ENCODE data around the gene MUSTN1.

Gene MUSTN1

DNA sequence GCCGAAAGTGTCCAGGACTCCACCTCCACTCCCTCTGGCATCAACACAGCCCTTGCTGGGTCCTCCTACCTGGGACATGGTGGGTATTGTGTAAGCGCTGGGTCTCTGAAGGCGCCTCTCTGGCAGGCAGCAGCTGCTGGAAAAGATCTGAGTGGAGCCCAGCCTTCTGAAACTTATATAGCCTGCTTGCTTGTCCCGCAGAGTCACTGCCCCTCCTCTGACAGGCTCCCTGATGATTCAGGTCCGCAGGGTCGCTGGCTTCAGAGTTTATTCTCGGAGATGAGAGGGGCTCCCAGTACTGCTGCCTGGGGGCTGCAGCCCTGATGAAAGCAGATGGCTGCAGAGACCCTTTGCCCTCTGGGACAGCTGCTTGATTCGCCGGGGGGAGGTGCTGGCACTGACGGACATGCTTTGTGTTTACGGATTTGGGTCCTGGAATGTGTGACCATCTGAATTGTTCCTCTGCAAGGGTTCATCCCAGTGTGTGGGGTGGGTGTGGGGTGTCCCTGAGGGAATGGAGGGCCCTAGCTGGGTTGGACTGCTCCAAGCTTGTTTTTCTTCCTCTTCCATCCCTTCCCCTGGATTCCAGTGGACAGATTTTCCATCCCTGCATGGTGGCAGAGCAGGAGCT lies at the start of gene MUSTN1:
Gene MUSTN1, minus strand, starts transcription at position 149 of the 631 bp plus-strand sequence. Its CDS starts 71 bp downstream, at position 78.
- DNase-seq = no peak

DNA sequence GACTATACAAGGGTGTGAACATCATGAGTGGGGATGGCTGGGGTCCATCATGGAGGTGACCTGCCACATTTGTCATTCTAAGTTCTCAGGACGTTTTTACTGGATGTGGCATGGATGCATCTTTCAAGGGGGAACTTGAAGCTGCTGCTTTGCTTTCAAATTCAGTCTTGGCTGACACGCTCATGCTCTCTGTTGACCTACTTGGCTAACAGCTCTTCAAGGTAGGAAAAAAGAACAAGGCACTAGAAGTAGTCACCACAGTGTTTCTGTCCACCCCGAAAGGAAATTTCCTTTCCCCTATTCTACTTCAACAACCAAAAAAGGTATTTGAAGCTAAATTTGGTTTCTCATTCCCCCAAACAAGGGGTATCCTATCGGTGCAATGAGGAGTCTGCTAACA lies 47.6 kb upstream of the MUSTN1 start:
- DNase-seq = no peak

DNA sequence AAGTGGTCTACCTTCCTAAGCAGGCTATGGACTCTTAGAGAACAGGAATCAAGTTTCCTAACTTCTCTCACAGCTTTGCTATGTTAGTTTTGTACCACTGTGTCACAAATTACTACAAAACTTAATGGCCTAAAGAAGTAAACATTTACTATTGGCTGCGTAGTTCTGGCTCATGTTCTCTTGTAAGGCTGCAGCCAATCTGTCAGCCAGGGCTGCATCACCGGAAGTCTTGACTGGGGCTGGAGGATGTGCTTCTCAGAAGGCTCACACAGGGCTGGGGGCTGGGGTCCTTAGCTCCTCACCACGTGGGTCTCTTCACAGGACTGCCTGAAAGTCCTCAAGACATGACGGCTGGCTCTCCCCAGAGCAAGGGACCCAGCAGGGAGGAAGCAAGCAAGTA lies 47.1 kb upstream of the MUSTN1 start:
- DNase-seq = no peak

DNA sequence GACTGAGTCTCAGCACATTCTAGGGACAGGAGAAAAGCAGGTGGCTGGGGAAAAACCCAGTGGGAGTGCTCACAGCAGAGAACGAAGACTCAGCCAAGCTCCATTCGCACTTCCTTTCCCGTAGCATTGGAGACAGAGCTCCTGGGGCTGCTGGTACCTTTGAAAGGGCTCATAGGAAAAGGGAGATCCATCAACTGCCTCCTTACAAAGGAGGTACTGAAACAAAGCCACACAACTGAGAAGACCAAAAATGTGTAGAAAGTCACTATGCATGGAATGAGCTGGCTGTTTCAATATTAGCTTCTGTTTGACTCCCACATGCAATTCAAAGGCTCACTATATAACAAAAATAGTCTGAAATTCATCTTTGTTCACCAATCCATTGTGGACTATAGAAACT lies 45.7 kb upstream of the MUSTN1 start:
- DNase-seq = peak; percentile 52

DNA sequence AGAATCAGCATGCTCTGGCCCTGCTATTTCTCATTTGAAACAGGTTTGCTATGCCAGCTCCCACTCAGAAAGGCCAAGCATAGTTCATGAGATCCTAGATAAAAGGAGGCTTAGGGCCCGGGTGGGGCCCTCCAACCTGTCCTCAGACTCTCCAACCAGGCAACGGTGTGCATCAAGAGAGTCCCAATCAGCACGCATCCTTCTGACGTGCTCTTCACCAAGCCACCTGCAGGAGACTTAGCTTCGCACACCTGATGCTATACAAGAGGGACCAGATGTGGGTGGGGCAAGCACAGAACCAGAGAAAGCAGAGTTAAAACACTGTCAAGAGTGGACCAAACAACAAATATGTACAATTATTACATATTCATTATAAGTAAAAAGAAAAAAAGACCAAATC lies 45.2 kb upstream of the MUSTN1 start:
- no peak for DNase-seq

DNA sequence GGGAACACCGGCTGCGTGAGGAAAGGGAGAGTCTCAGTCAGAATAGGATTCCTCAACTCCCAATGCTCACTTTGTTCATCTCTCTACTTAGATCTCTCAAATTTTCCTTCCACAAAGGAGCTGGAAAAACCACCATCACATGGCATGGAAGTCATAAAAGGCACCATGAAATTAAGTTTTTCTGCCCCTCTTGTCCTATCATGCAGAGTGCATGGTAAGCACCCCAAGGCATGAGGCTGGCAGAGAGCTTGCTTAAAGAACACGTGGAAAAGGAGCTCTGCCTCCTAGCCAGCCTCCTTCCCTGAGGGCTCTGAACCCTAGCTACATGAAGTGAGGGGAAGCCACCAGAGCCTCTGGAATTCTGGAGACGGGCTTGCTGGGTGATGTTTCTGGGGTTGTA lies 44.8 kb upstream of the MUSTN1 start:
- DNase-seq = no peak

DNA sequence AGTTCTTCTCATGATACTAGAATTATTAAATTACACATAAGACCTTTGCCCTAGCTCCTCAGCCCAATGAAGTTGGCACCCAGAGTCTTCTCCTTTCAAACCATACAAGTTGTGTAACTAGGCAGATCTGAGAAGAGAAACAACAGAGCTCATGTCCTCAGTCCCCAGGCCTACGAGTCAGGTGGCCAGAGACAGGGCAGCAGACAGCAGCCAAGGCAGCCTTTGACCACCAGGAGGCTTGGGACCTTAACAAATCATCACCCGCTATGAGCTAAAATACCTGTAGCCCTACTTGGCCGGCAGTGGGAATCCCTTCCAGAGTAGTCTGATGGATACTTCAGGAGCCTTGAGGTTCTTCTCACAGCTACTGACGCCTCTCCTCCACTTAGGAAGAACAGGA lies 44.3 kb upstream of the MUSTN1 start:
- no peak for DNase-seq

DNA sequence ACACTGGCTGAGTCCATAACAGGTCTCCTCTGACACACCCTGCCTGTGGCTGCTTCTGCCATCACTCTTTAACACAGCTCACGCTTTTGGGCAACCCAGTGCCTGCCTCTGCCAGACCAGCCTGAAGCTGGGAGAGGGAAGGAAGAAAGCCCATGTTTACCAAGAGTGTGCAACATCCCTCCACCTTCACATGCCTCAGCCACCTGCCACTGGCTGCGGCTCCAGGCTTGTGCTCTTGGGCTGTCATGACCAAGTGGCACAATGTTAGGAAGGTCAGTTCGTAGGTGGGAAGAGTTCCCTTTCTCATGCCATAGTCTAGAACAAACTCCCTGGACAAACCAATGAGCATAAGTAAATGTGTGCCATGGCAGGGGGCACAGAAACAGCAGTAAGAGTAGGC lies 42.3 kb upstream of the MUSTN1 start:
- DNase-seq = no peak

DNA sequence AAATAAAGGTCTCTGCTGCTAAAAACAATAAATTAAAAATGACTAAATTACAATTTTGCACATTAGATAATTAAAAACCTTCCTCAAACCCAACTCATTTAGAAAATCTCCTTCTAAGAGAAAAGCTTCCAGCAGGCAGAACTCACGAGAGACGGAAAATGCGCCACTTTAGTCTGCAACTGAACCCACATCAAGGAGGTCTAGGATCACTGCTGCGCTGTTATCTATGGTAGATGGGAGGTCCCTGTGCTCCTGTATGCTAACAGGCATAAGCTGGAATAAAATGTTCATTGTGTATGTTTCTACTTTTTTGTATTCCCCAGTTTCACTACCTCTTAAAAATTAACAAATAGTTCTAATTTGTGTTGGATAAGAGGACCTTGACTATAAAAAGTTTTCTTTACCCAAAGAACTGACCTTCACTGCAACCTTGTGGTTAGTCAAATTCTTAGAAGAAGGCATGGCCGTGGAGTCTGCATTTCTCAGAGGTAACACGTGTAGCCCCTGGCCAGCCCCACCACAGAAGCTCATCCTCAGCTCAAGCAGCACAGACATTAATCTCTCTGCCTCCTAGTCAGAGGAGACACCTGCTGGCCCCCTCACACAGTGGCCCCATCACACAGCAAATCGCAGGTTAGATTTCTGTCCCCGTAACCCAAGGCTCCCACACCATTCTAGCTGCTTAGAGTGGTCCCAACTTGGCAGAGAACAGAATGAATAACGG lies 40.2 kb upstream of the MUSTN1 start:
- no peak for DNase-seq

DNA sequence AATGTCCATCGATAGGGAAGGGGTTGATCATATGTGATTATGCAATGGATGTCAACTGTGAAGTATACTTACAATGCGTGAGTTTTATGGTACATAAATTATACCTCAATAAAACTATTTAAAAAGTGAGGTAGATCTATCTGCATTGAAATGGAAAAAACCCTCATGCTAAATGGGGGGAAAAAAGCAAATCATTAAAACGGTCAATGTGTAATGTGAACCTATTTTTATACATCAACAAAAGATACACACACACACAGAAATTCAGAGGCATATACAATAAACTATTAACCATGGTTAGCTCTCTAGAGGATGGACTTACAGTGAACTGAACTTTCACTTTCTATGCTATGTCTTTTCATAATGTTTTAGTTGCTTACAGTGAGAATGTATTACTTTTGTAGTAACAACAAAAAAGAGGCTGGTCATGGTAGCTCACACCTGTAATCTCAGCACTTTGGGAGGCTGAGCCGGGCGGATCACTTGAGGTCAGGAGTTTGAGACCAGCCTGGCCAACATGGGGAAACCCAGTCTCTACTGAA lies 39.4 kb upstream of the MUSTN1 start:
- DNase-seq = no peak

DNA sequence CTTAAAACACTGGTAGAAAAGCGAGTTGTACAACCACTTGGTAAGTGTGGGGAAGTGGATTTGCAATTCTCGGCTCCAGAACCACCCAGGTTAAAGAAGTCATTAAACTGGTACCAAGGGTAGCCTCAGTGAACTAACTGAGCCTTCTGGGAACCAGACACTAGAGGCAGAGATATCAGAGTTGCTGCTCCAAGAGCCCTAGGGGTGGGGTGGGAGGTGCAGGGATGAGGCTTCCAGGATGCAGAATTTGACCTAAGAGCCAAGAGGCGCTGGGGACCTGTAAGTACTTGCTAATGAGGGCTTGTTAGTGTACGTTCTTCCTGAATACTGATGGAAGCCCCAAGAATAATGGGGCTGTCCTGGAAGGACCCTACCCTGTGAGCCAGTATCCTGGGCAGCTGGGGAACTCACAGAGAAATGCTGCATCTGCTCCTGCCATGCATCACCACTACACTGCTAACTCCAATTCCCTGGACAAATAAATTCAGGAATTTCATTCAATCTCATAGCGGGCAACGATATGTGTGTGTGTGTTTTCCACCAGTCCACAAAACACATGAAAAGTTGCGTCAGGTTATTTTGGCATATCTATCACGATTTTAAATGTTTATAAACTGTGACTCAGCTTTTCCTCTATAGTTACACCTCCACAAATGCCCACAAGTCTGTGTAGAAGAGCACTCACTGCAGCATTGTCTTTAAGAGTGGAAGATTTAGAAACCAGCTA lies 38.8 kb upstream of the MUSTN1 start:
- DNase-seq = no peak

DNA sequence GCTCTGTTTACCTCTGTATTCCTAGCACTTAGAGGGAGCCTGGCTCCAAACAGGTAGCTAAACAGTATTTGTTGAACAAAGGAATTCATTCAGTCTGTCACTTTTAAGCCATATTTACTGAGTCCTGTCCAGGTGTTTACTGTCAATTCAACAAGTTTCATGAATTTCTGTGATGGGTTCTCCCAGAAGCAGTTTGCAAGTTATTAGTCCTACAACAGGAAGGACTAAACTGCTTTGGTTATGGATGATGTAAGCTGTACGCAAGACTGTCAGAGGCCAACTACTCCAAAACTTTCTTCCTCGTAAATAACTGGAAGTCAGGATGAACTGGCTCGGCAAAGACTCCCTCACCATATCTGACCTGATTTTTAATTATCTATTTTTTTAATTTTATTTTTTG lies 37.4 kb upstream of the MUSTN1 start:
- no peak for DNase-seq

DNA sequence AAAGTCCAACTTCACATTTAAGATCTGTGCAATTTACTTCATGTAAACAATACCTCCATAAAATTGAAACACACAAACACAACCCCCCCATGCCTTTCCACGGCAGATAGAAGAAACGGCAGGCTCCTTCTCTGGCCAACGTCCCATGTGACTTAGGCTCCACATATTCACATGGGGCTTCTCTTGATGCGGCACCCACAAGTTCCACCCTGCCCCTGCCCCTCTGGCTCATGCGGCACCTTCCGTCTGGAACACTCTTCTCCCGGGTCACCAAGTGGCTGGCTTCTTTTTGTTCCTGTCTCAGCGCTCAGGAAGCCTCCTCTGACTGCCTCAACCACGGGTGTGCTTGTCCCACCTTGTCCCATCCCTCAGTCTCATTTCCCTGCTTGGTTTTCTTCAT lies 36.9 kb upstream of the MUSTN1 start:
- DNase-seq = no peak

DNA sequence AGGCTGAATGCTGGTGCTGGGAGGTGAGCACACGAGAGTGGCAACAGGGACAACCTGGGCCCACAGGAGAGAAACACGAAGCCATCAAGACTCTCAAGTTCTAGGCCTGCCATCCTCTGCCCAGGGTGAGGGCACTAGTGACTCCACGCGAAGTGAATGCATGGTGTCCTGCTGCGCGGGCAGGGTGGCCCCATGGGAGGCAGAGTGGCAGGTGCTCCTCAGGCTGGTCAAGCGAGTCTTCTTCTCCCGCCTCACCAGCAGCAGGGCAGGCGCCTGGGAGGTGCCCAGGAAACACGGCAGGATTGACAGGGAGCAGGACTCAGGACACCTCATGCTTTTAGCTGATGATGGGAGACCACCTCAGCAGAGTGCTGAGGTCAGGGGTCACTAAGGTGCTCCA lies 35.7 kb upstream of the MUSTN1 start:
- DNase-seq = no peak

DNA sequence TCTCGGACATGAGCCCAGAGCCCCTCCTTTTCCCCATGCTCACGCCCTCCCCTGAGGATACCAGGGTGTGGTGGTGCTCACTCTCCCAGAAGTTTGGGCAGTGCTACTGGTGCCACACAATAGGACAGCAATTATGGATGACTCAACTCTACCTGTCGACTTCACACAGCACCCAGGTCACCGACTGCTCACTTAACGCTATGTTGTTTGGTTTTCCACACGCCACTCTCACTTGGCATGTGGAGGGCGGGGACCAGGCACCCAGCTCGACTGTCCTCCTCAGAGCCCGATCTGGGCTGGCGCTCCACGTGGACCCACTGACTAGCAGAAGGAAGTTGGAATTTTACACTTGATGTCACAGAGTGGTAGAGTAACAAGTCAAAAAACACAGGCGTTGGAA lies 31.6 kb upstream of the MUSTN1 start:
- DNase-seq = no peak

DNA sequence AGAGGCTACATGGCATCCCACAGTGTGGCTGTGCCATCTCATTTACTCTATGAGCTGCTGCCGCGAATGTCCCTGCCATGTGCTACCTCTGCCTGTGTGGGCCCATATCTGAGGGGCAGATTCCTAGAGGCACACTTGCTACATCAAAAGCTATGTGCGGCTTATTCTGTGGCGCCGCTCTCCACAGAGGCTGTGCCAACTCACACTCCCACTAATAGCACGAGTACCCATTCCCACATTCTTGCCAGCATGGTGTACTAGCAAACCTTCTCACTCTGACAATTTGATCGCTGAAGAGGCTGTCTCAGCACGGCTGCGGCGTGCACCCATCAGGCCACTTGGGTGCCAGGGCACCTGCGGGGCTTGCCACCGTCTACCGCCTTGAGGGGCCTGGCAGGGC lies 31.2 kb upstream of the MUSTN1 start:
- no peak for DNase-seq

DNA sequence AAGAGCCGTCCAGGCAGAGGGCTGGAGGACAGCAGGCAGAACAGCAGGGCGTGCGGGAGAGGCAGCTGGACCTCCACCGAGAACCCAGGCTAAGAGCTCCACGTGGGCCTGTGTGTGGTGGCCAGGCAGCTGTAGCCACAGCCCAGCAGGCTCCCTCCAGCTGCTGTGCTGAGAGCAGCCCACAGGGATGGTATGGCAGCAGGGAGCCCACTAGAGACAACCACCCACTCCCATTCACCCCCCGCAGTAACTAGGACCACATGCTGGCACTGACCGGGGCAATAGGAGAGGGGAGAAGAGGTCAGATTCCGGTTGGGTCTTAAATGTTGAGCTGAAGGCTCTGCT lies 25.6 kb upstream of the MUSTN1 start:
- no peak for DNase-seq

DNA sequence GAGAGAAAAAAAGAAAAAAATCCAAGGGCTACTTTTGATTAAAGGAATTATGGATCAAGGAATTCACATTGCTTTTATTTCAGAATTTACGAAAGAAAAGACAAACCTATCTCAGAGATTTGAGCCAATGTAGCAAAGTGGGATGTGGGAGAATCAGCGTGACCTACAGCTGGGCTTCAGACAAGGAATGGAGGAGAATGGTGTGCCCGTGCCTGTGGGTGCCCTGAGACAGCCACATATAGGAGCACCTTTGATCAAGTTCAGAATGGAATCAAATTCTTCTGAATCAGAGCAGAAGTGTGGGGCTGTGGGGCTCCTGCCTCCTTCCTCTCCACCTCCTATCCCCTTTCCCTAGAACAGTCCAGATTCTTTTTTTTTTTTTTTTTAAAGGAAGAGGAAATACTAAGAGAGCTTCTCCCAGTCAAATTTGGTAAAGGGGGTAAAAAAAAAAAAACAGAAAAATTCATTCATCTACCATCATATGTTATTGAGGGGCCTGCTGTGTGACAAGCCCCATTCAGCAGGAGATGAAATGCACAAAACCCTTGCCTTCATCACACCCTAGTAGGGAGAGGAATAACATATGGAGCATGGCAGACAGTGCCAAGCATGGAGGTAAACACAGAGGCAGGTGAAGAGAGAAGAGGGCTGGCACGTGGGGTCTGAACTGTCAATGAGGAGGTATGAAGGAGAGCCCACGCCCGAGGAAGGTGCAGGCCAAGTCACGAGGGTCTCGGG lies 25.0 kb upstream of the MUSTN1 start:
- DNase-seq = no peak

DNA sequence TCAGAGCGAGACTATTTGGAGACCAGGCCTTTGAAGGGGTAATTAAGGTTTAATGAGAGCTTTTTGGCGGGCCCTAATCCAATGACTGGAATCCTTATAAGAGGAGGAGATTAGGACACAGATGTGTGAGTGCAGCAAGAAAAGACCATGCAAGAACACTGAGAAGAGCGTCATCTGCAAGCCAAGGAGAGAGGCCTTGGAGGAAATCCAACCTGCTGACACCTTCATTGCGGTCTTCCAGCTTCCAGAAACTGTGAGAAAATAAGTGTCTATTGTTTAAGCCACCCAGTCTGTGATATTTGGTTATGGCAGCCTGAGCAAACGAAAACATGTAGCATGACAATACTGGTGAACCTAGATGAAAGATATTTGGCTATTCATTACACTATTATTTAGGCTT lies 23.0 kb upstream of the MUSTN1 start:
- no peak for DNase-seq

DNA sequence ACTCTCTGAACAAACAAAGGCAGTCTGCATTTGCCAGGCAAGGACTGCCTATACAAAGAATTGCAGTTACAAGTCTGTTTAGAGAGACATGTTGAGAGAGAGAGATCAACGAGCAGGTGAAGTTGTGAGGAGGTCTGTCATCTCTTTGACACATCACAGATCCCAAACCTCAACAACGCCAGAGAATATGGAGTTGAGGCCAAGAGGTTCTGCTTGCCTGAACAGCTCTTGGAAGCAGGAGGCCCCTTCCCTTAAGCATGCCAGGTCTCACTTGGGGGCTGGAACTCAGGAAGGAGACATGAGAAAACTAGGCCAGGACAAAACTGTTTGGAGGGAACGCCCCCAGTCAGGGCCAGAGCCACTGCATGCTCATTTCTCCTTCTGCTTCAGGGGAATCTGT lies 22.3 kb upstream of the MUSTN1 start:
- DNase-seq = no peak

DNA sequence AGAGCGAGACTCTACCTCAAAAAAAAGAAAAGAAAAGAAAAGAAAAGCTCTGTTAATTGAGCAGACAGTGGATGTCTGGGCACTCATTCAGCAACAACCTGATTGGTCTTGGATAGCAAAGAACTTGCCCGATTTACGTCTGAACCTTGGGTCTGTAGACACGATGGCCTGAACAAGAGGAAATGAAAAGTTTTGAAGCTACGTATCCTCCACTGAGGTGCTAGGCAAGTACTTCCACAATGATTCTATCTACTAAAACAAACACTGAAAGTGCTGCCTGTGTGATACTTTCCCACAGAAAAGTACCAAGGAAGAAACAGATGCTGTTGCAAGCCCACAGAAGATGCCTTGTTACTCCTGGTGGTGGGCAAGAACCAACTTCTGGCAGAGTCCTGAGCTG lies 21.8 kb upstream of the MUSTN1 start:
- DNase-seq = no peak

DNA sequence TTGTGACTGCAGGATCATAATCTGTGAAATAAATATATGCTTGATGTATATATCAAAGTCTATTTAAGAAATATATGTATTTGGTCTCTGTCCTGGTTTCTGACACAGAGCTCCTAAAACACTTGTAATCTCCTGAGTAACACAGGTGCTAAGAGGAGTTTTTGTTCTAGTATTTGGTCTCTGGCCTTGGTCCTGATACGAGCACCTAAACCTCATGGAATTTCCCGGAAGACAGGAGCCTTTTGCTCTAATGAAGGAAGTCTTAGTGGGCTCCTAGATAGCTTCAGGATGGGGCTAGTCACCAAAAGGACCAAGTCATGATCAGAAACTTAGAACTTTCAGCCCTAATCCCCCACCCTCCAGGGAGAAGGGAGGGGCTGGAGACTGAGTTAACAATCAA lies 19.2 kb upstream of the MUSTN1 start:
- no peak for DNase-seq

DNA sequence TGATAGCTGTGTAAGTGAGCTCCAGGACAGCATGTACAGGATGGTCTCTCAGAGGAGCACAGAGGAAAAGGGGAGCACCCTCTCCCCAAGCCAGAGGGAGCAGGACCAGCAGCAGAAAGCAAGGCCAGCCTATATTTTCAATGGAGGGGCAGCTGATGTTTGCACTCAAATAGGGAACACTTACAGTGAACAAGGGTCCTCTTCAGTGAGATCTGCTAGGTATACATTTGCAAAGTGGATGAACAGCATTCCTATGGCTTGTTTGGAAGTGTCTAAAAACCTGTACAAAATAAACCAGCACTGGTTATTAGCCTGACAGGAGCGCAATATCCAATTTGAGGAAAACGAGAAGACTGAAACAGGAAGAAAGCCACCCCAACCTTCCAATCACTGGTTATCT lies 17.6 kb upstream of the MUSTN1 start:
- DNase-seq = no peak

DNA sequence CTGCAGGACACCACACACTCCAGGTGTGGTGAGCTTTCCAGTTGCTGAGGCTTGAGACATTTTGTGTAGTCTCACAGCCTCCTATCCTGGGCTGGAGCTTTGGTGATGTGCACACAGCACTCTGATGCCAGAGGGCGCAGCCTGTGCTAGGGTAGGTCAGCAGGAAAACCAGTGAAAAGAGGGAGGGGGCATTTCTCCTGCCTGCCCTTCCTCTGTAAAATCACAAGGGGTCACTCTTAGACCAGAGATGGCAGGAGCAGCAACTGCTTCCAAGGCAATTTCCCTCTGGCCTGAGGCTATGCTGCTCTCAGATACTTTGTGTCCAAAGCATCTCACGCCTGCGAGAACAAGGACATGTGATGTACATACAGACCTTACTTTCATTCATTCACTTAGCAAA lies 16.5 kb upstream of the MUSTN1 start:
- peak; percentile 54 for DNase-seq

Data from activated CD4-positive, alpha-beta T cell treated with anti-CD3 and anti-CD28 coated beads, Interleukin-2, amount 50 U/mL, for 16 hours (primary cell).